ENCODE data around the gene AKAP5.
"Not testable (repeated sequence)": the region's sequence is repeated elsewhere in the genome, so short reads cannot be mapped to it uniquely, and the experiment has no call there.

AKAP5 gene

DNA sequence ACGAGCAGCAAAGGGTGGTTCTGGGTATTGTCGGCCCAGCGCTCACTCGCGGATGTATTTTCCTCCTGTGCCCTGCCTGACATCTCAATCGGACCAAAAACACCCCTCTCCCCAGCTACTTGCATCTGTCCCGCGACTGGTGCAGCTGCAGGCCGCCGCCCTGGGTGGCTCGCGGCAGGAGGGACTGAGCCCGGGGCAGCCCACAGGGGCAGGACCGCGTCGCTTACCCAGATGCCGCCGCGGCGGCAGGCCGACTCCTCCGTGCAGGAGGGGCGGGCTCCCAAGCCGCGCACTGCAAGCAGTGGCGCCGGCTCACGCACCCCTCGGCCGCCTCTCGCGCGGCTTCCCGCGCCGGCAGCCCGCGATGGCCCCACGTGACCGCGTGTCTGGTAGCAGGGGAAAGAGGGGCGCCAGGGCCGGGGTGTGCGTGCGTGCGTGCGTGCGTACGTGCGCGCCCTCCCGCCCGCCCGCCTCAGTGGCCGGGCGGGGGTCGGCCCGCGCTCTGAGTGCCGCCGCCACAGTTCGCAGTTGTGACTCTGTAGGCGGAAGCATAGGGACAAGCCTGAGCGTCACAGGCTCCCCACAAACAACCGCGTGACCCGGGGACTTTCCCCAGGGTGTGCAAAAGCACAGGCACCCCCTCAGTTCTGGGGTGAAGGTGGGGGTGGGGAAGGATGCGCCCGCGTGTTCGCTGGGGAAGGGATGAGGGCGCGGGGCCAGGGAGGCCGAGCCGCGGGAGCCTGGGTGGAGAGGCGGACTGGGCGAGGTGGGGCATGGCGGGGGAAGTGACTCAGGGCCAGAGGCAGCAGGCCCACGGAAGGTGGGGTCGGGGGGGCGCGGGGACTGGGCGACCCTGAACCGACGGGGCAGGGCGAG is 38.4 kb downstream of the AKAP5 start, which contains the start of gene ZBTB25:
Gene ZBTB25 (minus strand): TSS at position 405 of the 876 bp plus-strand sequence. CDS start 13,305 bp downstream, outside the sequence.
- peak; percentile 89 for DNase-seq (ENCODE audit: low spot score)

DNA sequence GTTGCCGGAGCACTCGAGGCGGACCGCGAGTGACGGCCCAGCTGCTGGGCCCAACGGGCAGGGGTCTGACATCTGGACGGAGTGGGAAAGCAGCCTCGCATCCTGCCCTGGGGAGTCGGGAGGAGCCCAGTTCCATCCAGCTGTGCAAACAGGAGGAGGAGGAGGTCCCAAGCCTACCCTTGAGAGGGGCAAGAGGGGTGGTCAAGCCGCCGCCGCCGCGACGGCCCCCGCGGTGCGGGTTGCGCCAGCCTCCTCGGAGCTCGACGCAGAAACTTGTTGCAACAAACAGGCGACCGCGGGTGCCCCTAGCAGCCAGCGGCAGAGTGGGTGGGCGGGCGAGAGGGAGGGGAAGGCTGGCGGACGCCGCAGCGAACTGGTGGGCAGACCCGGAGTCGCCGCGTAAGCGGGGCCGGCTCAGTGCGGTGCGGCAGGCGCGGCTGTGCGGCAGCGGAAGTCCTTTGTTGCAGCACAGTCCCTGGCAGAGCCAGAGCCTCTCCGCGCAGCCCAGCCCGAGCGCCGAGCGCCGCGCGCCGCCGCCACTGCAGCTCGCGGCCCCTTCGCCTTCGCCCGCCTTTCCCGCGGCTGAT is 39.1 kb downstream of the AKAP5 start, which contains the start of gene ZBTB1:
Gene ZBTB1 (plus strand): TSS at position 461 of the 587 bp plus-strand sequence. CDS start 16,735 bp downstream, outside the sequence.
- peak; percentile 56 for DNase-seq (ENCODE audit: low spot score)

DNA sequence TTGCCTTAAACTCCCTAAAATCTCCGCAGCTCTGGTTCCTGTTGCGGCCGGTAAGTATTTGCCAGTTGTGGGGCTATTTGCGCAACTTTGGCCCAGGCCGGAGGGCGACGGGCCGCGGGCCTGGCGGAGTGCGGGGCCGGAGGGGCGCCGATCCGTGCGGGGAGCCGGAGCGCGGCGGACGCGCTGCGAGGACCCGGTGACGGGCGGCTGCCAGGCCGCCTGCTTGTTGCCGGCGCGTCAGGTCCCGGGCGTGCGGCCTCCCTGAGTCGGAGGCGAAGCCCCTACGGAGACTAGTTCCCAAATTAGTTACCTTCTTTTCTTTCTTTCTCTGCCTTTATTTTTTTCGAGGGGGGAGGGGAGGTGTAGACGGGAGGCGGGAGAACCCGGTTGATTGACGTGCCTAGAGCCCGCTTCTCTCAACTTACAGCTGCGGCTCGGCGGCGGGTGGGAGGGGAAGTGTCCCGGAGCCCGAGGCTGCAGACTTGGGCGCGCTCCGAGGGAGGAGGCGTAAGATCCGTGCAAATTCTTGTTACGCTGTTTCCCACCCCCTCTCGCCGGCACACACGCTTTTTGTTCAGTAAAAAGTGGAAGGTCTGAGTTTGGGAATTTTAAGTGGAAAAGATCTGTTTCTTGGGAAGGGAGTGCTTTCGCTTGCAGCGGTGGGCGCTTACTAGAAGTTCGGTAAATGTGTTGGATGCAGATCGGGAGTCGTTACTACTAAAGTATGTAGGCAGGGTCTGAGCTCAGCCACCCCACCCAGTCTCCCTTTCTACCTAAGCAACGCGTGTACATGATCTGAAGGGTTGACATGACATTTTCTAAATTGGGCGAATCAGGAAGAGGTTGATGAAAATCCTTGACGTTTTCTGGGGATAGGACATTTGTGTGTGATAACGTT is 39.8 kb downstream of the AKAP5 start:
- peak; percentile 91 for DNase-seq (ENCODE audit: low spot score)

- no peak for DNase-seq (ENCODE audit: low spot score)
Observed at GRCh38 chr14:64506721-64507120, 41.4 kb downstream of the AKAP5 start.

GRCh38 chr14:64507376-64508156 is 42.3 kb downstream of the AKAP5 start:
- DNase-seq (ENCODE audit: low spot score) = no peak

DNA sequence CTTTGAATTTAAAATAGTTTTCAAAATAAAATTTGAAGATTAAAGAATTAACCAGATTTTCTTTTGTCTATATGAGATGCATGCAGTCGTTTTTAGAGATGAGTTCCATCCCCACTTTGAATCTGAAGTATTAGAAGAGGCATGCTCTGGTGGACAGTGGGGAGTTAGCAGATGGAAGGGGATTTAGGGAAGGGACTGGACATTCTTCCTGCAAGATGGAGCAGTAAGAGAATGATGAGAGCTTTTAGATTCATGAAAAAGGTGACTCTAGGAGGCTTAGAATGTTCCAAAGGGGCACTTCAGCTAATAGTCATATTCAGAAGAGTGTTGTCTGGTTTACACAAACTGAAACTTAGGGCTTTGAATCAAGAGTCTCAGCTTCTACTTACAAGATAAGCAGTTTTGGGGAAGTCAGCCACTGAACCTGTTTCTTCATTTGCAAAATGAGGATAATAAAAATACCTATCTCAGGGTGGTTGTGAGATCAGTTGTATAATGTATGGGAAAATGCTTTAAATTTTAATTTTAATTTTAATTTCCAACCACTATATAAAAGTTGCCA is 43.0 kb downstream of the AKAP5 start:
- DNase-seq (ENCODE audit: low spot score) = no peak

DNA sequence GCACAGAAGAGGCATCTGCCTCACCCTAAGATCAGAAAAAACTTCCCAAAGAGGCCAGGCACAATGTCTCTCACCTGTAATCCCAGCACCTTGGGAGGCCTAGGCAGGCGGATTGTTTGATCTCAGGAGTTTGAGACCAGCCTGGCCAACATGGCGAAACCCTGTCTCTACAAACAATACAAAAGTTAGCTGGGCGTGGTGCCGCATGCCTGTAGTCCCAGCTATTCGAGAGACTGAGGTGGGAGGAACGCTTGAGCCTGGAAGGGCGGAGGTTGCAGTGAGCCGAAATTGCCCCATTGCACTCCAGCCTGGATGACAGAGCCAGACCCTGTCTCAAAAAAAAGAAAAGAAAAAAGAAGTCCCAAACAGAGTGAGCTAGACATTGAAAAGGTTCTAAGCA is 43.7 kb downstream of the AKAP5 start:
- DNase-seq (ENCODE audit: low spot score) = no peak

- peak; percentile 92 for DNase-seq (ENCODE audit: low spot score)
Observed at GRCh38 chr14:64510825-64511671, 45.7 kb downstream of the AKAP5 start.

- no peak for DNase-seq (ENCODE audit: low spot score)
Observed at GRCh38 chr14:64513271-64513670, 48.0 kb downstream of the AKAP5 start.

GRCh38 chr14:64515053-64515452 is 49.8 kb downstream of the AKAP5 start:
- no peak for DNase-seq (ENCODE audit: low spot score)

GRCh38 chr14:64516969-64517368 is 51.7 kb downstream of the AKAP5 start:
- no peak for DNase-seq (ENCODE audit: low spot score)

DNA sequence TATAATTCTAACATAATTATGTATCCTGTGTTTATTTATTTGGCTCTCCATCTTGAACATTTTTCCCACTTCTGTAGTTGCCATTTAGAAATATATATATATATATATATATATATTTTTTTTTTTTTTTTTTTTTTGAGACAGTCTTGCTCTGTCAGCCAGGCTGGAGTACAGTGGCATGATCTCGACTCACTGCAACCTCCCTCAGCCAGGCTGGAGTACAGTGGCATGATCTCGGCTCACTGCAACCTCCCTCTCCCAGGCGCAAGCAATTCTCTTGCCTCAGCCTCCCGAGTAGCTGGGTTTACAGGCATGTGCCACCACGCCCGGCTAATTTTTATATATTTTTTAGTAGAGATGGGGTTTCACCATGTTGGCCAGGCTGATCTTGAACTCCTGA is 52.4 kb downstream of the AKAP5 start:
- DNase-seq (ENCODE audit: low spot score) = not testable (repeated sequence)

DNA sequence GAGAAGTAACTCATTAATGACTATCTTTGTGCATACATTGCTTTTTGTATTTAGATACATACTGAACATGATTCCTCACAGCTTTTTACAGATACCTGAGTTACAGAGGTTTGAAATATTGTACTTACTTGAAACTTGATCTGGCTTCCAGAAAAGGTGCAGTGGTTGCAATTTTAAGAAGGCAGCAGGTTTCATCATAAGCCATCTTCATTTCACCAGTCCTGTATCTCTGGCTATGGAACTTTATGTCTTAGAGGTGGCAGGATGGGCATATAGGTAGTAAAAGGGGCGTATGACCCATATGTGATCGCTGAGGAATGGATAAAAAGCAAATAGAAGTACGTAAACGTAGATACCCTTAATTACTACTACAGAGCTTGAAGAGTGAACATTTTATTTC is 52.9 kb downstream of the AKAP5 start:
- DNase-seq (ENCODE audit: low spot score) = no peak

- no peak for DNase-seq (ENCODE audit: low spot score)
Observed at GRCh38 chr14:64520699-64521098, 55.4 kb downstream of the AKAP5 start.

GRCh38 chr14:64522591-64523355 is 57.5 kb downstream of the AKAP5 start:
- DNase-seq (ENCODE audit: low spot score) = no peak
